BLaER1 treated with 17β-estradiol and CSF1 and Interleukin-3, amounts not matched to agents 10 nM and 100 nM (cell line): ENCODE data around the gene FLAD1.

Experiments used
- H3K27ac ChIP-seq, 11 experiments: shearing (Covaris generic); formaldehyde crosslinking; 2 replicates each; pipeline ENCODE4 v1.8.1; 2022
- H3K27me3 ChIP-seq, 11 experiments: shearing (Covaris generic); formaldehyde crosslinking; 2 replicates each; pipeline ENCODE4 v1.8.1; 2022
- H3K36me3 ChIP-seq, 11 experiments: shearing (Covaris generic); formaldehyde crosslinking; 2 replicates each; pipeline ENCODE4 v1.8.1; 2022
- H3K4me1 ChIP-seq, 10 experiments: shearing (Covaris generic); formaldehyde crosslinking; 2 replicates each; pipeline ENCODE4 v1.8.1; 2022
- H3K4me2 ChIP-seq, 11 experiments: shearing (Covaris generic); formaldehyde crosslinking; 2 replicates each; pipeline ENCODE4 v1.8.1; 2022
- H3K4me3 ChIP-seq, 10 experiments: shearing (Covaris generic); formaldehyde crosslinking; 2 replicates each; pipeline ENCODE4 v1.8.1; 2022
- H3K9ac ChIP-seq, 11 experiments: shearing (Covaris generic); formaldehyde crosslinking; 2 replicates each; pipeline ENCODE4 v1.8.1; 2022
- H3K9me3 ChIP-seq, 11 experiments: shearing (Covaris generic); formaldehyde crosslinking; replicated peaks in 1 of 11; 2 replicates each; pipeline ENCODE4 v1.8.1; 2022
- H4K20me1 ChIP-seq, 11 experiments: shearing (Covaris generic); formaldehyde crosslinking; 2 replicates each; pipeline ENCODE4 v1.8.1; 2022
- Cebpa-rat ChIP-seq, 11 experiments: shearing (Covaris generic); IDR thresholded peaks; 2 replicates each; pipeline ENCODE4 v1.8.1; 2022

Gene FLAD1

GRCh38 chr1:154999571-155000410 is 16.6 kb downstream of the FLAD1 start:
- Histone ChIP-seq H3K27ac (peak overlapping the region; percentile 45 to 90 (median 64); a peak in 20 of 22 replicates), H3K4me2 (peak overlapping the region; percentile 91 to 100 (median 99)), H3K4me3 (peak overlapping the region; percentile 63 to 96 (median 72)), H3K4me1 (peaks cover 54 to 71% (median 63%) of the 10 kb centered on the region in 10 experiments), H3K27me3 (no peaks in the 10 kb centered on the region), H4K20me1 (peaks cover 0 to 8% (median 0%) of the 10 kb centered on the region in 11 experiments; a peak in 2 of 22 replicates), H3K9me3 (no peaks in the 10 kb centered on the region), H3K36me3 (no peaks in the 10 kb centered on the region), H3K9ac (peak overlapping the region; percentile 50 to 84 (median 73))
- TF ChIP-seq Cebpa-rat (IDR thresholded peaks at IDR 0.05): no peak

GRCh38 chr1:155000411-155000725 is 17.2 kb downstream of the FLAD1 start:
- H3K4me1 ChIP-seq: peaks cover 54 to 71% (median 64%) of the 10 kb centered on the region in 10 experiments
- H3K36me3 ChIP-seq: no peaks in the 10 kb centered on the region
- H3K4me3 ChIP-seq: peak overlapping the region; percentile 63 to 96 (median 72)
- peak overlapping the region; percentile 74 to 87 (median 83) for H3K9ac ChIP-seq
- H3K9me3 ChIP-seq: no peaks in the 10 kb centered on the region
- no peak for TF ChIP-seq Cebpa-rat (IDR thresholded peaks at IDR 0.05)
- peak overlapping the region; percentile 91 to 100 (median 99) for H3K4me2 ChIP-seq
- H4K20me1 ChIP-seq: peaks cover 0 to 8% (median 0%) of the 10 kb centered on the region in 11 experiments; a peak in 2 of 22 replicates
- no peaks in the 10 kb centered on the region for H3K27me3 ChIP-seq
- peak overlapping the region; percentile 68 to 90 (median 85); a peak in 21 of 22 replicates for H3K27ac ChIP-seq

DNA sequence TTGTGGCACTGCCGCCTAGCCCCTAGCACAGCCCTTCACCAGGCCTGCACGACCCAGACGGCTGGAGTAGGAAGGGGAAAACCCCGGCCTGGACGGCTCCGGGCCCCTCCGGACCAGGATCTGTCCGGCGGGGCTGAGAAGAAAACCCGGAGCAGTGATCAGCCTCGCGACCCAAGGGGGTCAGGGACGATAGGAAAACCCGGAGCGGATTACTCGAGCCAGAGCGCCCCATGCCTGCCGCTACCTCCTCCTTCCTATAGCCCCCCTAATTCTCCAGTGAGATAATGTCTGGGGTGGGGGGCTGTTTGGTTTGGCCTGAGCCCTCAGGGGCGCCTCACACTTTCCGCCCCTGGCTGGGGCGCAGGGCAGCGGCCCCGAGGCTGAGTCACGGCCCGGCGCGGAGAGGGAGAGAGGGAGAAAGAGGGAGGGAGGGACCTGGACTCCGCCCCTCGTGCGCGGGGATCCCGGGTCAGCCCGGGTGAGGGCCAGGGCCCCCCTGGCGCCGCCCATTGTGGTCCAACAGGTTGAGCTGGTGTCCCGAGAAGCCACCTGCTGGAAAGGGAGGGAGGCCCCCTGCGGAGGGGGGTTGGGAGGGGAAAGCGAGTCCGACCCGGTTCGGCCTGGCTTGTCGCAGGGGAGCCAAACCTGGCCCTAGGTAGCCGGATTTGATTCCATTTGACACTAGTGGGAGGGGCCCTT is 17.7 kb downstream of the FLAD1 start:
- H3K4me1 ChIP-seq: peaks cover 54 to 71% (median 68%) of the 10 kb centered on the region in 10 experiments
- no peak for TF ChIP-seq Cebpa-rat (IDR thresholded peaks at IDR 0.05)
- H3K9me3 ChIP-seq: no peaks in the 10 kb centered on the region
- H3K27ac ChIP-seq: peak overlapping the region; percentile 68 to 90 (median 85)
- H3K27me3 ChIP-seq: no peaks in the 10 kb centered on the region
- H3K4me2 ChIP-seq: peak overlapping the region; percentile 91 to 100 (median 99)
- H3K36me3 ChIP-seq: no peaks in the 10 kb centered on the region
- peak overlapping the region; percentile 74 to 87 (median 83) for H3K9ac ChIP-seq
- H3K4me3 ChIP-seq: peak overlapping the region; percentile 63 to 96 (median 72)
- H4K20me1 ChIP-seq: peaks cover 0 to 8% (median 0%) of the 10 kb centered on the region in 11 experiments; a peak in 2 of 22 replicates

GRCh38 chr1:155001425-155001674 is 18.2 kb downstream of the FLAD1 start:
- H3K27ac ChIP-seq: peak overlapping the region; percentile 68 to 90 (median 85)
- H3K9ac ChIP-seq: peak overlapping the region; percentile 74 to 87 (median 83)
- H3K27me3 ChIP-seq: no peaks in the 10 kb centered on the region
- H3K36me3 ChIP-seq: no peaks in the 10 kb centered on the region
- H3K4me3 ChIP-seq: peak overlapping the region; percentile 63 to 96 (median 72)
- no peaks in the 10 kb centered on the region for H3K9me3 ChIP-seq
- H3K4me1 ChIP-seq: peaks cover 54 to 72% (median 68%) of the 10 kb centered on the region in 10 experiments
- TF ChIP-seq Cebpa-rat (IDR thresholded peaks at IDR 0.05): no peak
- peaks cover 0 to 8% (median 0%) of the 10 kb centered on the region in 11 experiments; a peak in 2 of 22 replicates for H4K20me1 ChIP-seq
- peak overlapping the region; percentile 91 to 100 (median 99) for H3K4me2 ChIP-seq

- peak overlapping the region; percentile 91 to 100 (median 99) for H3K4me2 ChIP-seq
- no peaks in the 10 kb centered on the region for H3K27me3 ChIP-seq
- H3K9me3 ChIP-seq: no peaks in the 10 kb centered on the region
- no peaks in the 10 kb centered on the region for H3K36me3 ChIP-seq
- peak overlapping the region; percentile 63 to 96 (median 72) for H3K4me3 ChIP-seq
- no peak for TF ChIP-seq Cebpa-rat (IDR thresholded peaks at IDR 0.05)
- peaks cover 0 to 8% (median 0%) of the 10 kb centered on the region in 11 experiments; a peak in 2 of 22 replicates for H4K20me1 ChIP-seq
- peak overlapping the region; percentile 68 to 90 (median 85); a peak in 20 of 22 replicates for H3K27ac ChIP-seq
- peaks cover 54 to 72% (median 68%) of the 10 kb centered on the region in 10 experiments for H3K4me1 ChIP-seq
- H3K9ac ChIP-seq: peak overlapping the region; percentile 74 to 87 (median 83)
These were observed 18.7 kb downstream of the FLAD1 start for GRCh38 chr1:155001675-155002463.

DNA sequence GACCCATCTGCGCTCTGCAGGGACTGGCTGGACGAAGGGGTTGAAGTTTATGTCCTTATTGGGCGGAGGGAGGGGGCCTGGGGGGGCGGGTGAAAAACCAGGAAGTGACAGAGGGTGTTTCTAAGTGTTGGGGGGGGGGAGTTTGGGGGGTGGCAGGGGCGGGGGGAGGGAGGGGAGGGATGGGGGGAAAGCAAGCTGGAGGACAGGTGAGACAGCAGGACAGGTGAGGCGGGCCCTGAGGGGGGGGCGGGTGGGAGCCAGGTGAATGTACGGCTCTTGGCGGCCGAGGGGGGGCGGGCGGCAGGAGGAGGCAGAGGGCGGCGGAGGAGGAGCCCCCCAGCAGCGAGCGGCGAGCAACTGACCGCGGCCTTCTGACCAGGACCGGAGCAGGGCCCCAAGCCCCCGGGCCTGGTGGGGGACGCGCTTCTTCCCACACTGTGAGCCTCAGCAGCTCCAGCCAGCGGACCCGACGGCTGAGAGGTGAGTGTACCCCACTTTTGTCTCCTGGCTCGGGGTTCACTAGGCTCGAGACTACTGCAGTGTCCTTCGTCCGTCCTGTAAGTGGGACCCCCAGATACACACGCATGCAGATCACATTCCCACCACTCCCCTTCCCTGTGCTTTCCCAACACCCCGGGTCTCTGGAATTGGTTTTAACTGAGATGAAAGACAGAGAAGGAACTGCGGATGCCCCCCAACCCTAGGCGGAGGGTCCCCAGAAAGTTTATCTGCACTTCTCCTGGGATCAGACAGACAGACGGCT is 19.5 kb downstream of the FLAD1 start, which contains the start of gene ZBTB7B:
Gene ZBTB7B, plus strand, starts transcription at position 339 of the 763 bp plus-strand sequence. CDS start 11,859 bp downstream, outside the sequence.
- Histone ChIP-seq H3K36me3 (no peaks in the 10 kb centered on the region; a peak in 1 of 22 replicates), H3K4me2 (peak within 1 kb of the TSS; percentile 98 to 100 (median 99)), H3K4me3 (peak within 1 kb of the TSS; percentile 80 to 99 (median 92)), H3K4me1 (peaks cover 54 to 72% (median 68%) of the 10 kb centered on the region in 10 experiments), H4K20me1 (peaks cover 0 to 7% (median 0%) of the 10 kb centered on the region in 11 experiments; a peak in 1 of 22 replicates), H3K9ac (peak within 1 kb of the TSS; percentile 83 to 97 (median 87)), H3K27ac (peak within 1 kb of the TSS; percentile 78 to 93 (median 88)), H3K9me3 (no peaks in the 10 kb centered on the region), H3K27me3 (no peaks in the 10 kb centered on the region)
- no peak for TF ChIP-seq Cebpa-rat (IDR thresholded peaks at IDR 0.05)

DNA sequence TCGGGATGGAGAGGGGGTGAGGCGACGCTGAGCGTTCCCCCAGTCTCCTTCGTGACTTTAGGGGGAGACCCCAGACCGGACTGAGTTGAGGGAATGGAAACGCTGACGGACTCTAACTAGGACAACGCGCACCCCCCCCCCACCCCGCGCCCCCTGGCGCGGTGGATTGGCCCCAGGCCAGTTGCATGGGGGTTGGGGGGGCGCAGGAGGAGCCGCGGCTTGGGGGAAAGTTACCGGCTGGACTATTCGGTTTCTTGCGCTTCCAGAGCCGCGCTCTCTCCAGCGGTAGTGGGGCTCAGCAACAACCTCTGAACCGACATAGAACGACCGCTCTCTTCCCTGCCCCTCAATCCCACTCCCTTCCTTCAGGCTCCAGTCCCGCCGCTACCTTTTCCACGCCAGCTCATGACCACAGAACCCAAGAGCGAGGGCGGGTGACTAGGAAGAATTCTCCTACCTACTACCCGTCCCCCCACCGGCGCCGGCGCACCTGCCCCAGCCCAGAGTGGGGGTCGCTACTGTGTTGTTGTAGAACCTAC is 20.2 kb downstream of the FLAD1 start:
- H3K9me3 ChIP-seq: no peaks in the 10 kb centered on the region
- no peaks in the 10 kb centered on the region; a peak in 1 of 22 replicates for H3K36me3 ChIP-seq
- peaks cover 0 to 13% (median 0%) of the 10 kb centered on the region in 11 experiments; a peak in 1 of 22 replicates for H4K20me1 ChIP-seq
- peaks cover 54 to 72% (median 68%) of the 10 kb centered on the region in 10 experiments for H3K4me1 ChIP-seq
- no peak for TF ChIP-seq Cebpa-rat (IDR thresholded peaks at IDR 0.05)
- H3K4me3 ChIP-seq: peak overlapping the region; percentile 80 to 99 (median 92)
- no peaks in the 10 kb centered on the region for H3K27me3 ChIP-seq
- H3K27ac ChIP-seq: peak overlapping the region; percentile 78 to 93 (median 87)
- H3K4me2 ChIP-seq: peak overlapping the region; percentile 95 to 100 (median 98)
- H3K9ac ChIP-seq: peak overlapping the region; percentile 83 to 97 (median 87)
